22Rv1 (cell line): ENCODE results near the gene TMEM151A.

ENCODE experiments used
- ZFX ChIP-seq: fragments of 450-650 bp; IDR thresholded peaks from 2 replicates; pipeline ENCODE4 v1.6.1; 2017; ENCODE audit warnings: antibody characterized with exemption, borderline replicate concordance
- TF ChIP-seq, protein P1 (sequence below): fragments of 450-650 bp; IDR thresholded peaks from 2 replicates; pipeline ENCODE4 v1.5.1; 2017; ENCODE audit warnings: mild to moderate bottlenecking

DNA sequence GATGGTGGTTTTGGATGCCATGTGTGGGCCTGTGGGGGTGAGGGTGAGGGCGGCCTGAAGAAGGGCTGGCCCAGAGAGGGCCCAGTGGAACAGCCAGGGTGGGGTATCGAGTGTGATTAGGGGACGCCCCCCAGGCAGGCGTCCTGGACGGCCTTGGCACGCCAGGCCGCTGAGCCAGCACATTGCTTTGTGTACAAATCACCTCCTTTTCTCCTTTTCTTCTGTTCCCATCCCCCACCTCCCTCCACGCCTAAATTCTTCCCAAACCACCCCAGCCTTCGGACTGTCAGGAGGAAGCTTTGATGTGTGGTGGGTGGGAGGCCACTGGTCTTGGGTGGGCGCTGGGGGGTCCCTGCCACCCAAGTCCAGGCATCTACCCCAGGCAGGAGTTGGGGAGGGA lies 33.0 kb downstream of the TMEM151A start:
- TF ChIP-seq, protein P1, sequence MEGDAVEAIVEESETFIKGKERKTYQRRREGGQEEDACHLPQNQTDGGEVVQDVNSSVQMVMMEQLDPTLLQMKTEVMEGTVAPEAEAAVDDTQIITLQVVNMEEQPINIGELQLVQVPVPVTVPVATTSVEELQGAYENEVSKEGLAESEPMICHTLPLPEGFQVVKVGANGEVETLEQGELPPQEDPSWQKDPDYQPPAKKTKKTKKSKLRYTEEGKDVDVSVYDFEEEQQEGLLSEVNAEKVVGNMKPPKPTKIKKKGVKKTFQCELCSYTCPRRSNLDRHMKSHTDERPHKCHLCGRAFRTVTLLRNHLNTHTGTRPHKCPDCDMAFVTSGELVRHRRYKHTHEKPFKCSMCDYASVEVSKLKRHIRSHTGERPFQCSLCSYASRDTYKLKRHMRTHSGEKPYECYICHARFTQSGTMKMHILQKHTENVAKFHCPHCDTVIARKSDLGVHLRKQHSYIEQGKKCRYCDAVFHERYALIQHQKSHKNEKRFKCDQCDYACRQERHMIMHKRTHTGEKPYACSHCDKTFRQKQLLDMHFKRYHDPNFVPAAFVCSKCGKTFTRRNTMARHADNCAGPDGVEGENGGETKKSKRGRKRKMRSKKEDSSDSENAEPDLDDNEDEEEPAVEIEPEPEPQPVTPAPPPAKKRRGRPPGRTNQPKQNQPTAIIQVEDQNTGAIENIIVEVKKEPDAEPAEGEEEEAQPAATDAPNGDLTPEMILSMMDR = no peak
- no peak for TF ChIP-seq ZFX
